ENCODE data around the gene ENOX2. TPM values are rescaled to one million over a fixed set of nuclear protein-coding genes. Genes with fewer than 3 reads are reported as not detected.

Gene ENOX2
- total RNA-seq, 2 experiments from 2014 or later: 9.6 to 12.0 TPM

DNA sequence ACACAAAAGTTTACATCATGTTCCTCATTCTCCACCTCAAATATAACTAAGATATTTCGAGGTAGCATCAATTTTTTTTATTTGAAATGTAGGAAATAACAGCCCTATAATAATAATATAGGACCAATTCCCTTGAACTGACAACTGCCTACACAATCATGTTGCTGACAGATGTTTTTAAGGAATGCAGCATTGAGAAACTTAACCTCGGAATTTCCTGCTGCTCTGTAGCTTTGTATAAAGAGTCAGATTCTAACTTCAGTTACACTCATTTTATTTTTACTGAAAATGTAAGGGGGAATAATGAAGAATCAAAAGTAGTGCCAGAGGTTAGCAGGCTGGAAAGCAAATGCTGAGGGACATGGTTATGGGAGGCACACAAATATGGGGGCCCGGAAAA lies 265.4 kb downstream of the ENOX2 start:
- CTCF ChIA-PET: no interaction called here
- H3K27ac Mint-ChIP-seq: no peak overlapping the region

DNA sequence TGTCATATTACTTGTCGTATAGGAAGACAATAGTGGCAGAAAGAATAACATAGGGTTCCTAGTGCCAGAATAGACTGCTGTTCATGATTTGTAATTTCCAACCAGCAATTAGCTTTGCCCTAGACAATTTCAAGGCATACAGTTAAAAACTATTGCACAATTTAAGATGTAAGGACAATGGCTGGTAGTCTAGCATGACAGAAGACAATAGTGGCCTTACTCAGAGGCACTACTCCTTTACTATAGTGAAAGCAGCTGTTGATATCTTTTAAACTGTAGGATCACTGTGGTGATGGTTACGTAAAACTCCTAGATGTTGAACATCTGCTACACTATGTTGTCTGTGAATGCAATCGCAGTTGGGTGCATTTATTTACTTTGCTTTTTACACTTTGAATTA lies 266.7 kb downstream of the ENOX2 start:
- H3K4me3 Mint-ChIP-seq: no peak overlapping the region
- no peak overlapping the region for H3K27ac Mint-ChIP-seq
- no peaks in the 10 kb centered on the region for H3K9me3 Mint-ChIP-seq
- ATAC-seq (no peak), DNase-seq (no peak)
- ChIA-PET POLR2A (no interaction called here), CTCF (no interaction called here)
- H3K36me3 Mint-ChIP-seq (ENCODE audit: low read depth): peaks cover 2% of the 10 kb centered on the region
- intact Hi-C loops (cut with micrococcal nuclease): no loop called here
- TF ChIP-seq CTCF (IDR thresholded peaks at IDR 0.05): no peak
- H3K4me1 Mint-ChIP-seq (ENCODE audit: low read depth): peaks cover 7% of the 10 kb centered on the region
- no peaks in the 10 kb centered on the region for H3K27me3 Mint-ChIP-seq

More for the DNA sequence above, 265.4 kb downstream of the ENOX2 start:
- peaks cover 7% of the 10 kb centered on the region for H3K4me1 Mint-ChIP-seq (ENCODE audit: low read depth)
- ATAC-seq: no peak
- no peak for DNase-seq
- no peaks in the 10 kb centered on the region for H3K9me3 Mint-ChIP-seq
- peaks cover 2% of the 10 kb centered on the region for H3K36me3 Mint-ChIP-seq (ENCODE audit: low read depth)
- no peaks in the 10 kb centered on the region for H3K27me3 Mint-ChIP-seq
- intact Hi-C loops (cut with micrococcal nuclease): no loop called here
- H3K4me3 Mint-ChIP-seq: no peak overlapping the region
- POLR2A ChIA-PET: no interaction called here
- no peak for TF ChIP-seq CTCF (IDR thresholded peaks at IDR 0.05)

DNA sequence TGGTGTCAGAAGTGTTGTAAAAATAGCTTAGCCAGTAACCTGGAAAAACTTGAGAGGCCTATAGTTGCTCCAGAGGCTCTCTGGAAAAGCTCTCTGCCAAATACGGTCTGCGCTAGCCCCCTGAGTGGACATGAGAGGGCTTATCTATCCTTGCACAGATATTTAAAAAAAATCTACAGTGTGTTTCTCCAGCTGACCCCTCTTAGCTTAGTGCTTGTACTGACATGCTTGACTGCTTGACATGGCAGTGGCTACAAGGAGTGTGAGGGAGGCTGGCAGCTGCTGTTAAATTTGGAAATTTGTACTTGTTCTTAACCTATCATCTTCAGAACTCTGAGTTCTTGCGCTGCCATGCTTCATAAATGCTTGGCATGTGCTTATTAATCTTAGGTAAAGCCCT lies 272.0 kb downstream of the ENOX2 start:
- ChIA-PET CTCF (interaction anchor here (1.7 kb wide), 1 partner anchor 55 kb away, joined by 4 read pairs; no protein-coding TSS in a partner anchor), POLR2A (no interaction called here)
- H3K4me3 Mint-ChIP-seq: no peak overlapping the region
- H3K9me3 Mint-ChIP-seq: no peaks in the 10 kb centered on the region
- no peak for ATAC-seq
- intact Hi-C loops (cut with micrococcal nuclease): no loop called here
- peaks cover 5% of the 10 kb centered on the region for H3K36me3 Mint-ChIP-seq (ENCODE audit: low read depth)
- no peak for TF ChIP-seq CTCF (IDR thresholded peaks at IDR 0.05)
- no peaks in the 10 kb centered on the region for H3K4me1 Mint-ChIP-seq (ENCODE audit: low read depth)
- no peak overlapping the region for H3K27ac Mint-ChIP-seq
- H3K27me3 Mint-ChIP-seq: no peaks in the 10 kb centered on the region
- no peak for DNase-seq

DNA sequence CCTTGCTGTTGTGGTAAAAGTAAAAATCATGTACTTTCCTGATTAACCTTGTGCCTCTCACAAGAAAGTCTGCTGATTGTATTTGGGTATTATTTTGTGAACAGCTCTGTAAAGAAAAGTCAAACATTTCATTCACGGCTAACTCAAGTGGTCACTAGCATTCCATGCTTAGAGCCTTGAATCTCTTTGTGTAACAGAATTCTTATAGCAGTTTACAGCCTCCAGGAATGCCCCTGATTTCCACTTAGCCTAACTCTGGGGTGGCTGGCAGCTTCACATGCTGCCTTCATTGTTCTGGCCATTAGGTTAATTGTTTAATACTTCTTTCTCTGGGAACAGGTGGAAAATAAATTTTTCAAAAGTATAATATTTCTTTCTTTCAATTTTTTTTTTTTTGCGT lies 274.5 kb downstream of the ENOX2 start:
- ChIA-PET POLR2A (no interaction called here), CTCF (no interaction called here)
- TF ChIP-seq CTCF (IDR thresholded peaks at IDR 0.05): no peak
- Mint-ChIP-seq H3K27me3 (no peaks in the 10 kb centered on the region), H3K27ac (no peak overlapping the region), H3K9me3 (no peaks in the 10 kb centered on the region), H3K4me1 (ENCODE audit: low read depth) (no peaks in the 10 kb centered on the region), H3K36me3 (ENCODE audit: low read depth) (peaks cover 5% of the 10 kb centered on the region), H3K4me3 (no peak overlapping the region)
- DNase-seq (no peak), ATAC-seq (no peak)
- intact Hi-C loops (cut with micrococcal nuclease): no loop called here

- no peak overlapping the region for H3K4me3 Mint-ChIP-seq
- ATAC-seq (no peak), DNase-seq (no peak)
- no peak overlapping the region for H3K27ac Mint-ChIP-seq
- ChIA-PET POLR2A (no interaction called here), CTCF (no interaction called here)
- intact Hi-C loops (cut with micrococcal nuclease): no loop called here
- TF ChIP-seq CTCF (IDR thresholded peaks at IDR 0.05): no peak
- H3K27me3 Mint-ChIP-seq: no peaks in the 10 kb centered on the region
- no peaks in the 10 kb centered on the region for H3K9me3 Mint-ChIP-seq
- H3K36me3 Mint-ChIP-seq (ENCODE audit: low read depth): peaks cover 5% of the 10 kb centered on the region
- H3K4me1 Mint-ChIP-seq (ENCODE audit: low read depth): no peaks in the 10 kb centered on the region
These were observed 276.5 kb downstream of the ENOX2 start for GRCh38 chrX:130626521-130626920.

All from activated CD8-positive, alpha-beta T cell treated with anti-CD3 and anti-CD28 coated beads for 36 hours (primary cell).